Psoas muscle (tissue), 8 donors: ENCODE measurements around the gene SYTL2. TPM values are rescaled to one million over a fixed set of nuclear protein-coding genes. Genes with fewer than 3 reads are reported as not detected.

Experiments used
- ATAC-seq, 4 donors: fragments of 200-7000 bp; cut with Tn5 transposase; one replicate each; pipeline ENCODE4 v1.9.1; 2020; ENCODE audit warnings: moderate library complexity in 3 of 4, mild to moderate bottlenecking in 2 of 4
- DNase-seq, 2 donors: peaks; one replicate each; pipeline ENCODE4 v3.0.0-alpha.2; 2020
- H3K27ac ChIP-seq: fragments of 200-600 bp; one replicate; pipeline ENCODE4 v1.8.0; 2022
- H3K27me3 ChIP-seq, 3 donors: fragments of 200-600 bp in 1 of 3; one replicate each; pipeline versions ENCODE4 v1.6.1 to v1.8.0; 2013 to 2022; ENCODE audit warnings: low read length in 2 of 3, mild to moderate bottlenecking in 2 of 3, moderate library complexity in 1 of 3; ENCODE audit not compliant: insufficient read depth in 3 of 3
- H3K36me3 ChIP-seq, 2 donors: fragments of 200-600 bp in 1 of 2; one replicate each; pipeline versions ENCODE4 v1.6.1 to v1.8.0; 2013 to 2022; ENCODE audit warnings: low read depth in 1 of 2, mild to moderate bottlenecking in 1 of 2, moderate library complexity in 1 of 2; ENCODE audit not compliant: insufficient read depth in 1 of 2
- H3K4me1 ChIP-seq: fragments of 200-600 bp; one replicate; pipeline ENCODE4 v1.8.0; 2022
- H3K4me3 ChIP-seq: fragments of 200-600 bp; one replicate; pipeline ENCODE4 v1.8.0; 2022; ENCODE audit warnings: mild to moderate bottlenecking
- H3K9me3 ChIP-seq: fragments of 200-600 bp; one replicate; pipeline ENCODE4 v1.8.0; 2022
- CTCF ChIP-seq: fragments of 200-600 bp; IDR thresholded peaks from one replicate; pipeline ENCODE4 v1.8.0; 2022; ENCODE audit warnings: antibody characterized with exemption
- WGBS, 3 donors: extraction: QIAGEN DNeasy Blood & Tissue Kit; methylation state at CpG; one replicate each; pipeline versions ENCODE4 v1.1.6 to v1.1.7; 2013; 5-methylcytosine and 5-hydroxymethylcytosine counted together
- intact Hi-C, 2 donors: fragments of 100-400 bp; cut with DNase I; formaldehyde crosslinking; loops; one replicate each; pipeline versions ENCODE4 v1.11.0 to v1.14.2; 2022
- polyA plus RNA-seq, 3 donors: library from polyadenylated mRNA; stranded (reverse); fragments of 200-250 nt; gene quantifications; one replicate each; pipeline ENCODE4 v1.2.3, GENCODE V29; 2013
- total RNA-seq, 4 donors: library from RNA; stranded (reverse); fragmentation: NEBNext Ultra II Directional in 2 of 4; extraction: Animal tissue kit (Norgen Biotek cat#: 25700) in 2 of 4; gene quantifications; one replicate each; pipeline versions ENCODE4 v1.2.1 to v1.2.4, GENCODE V29; 2021 to 2023
- donor health status: healthy with polysubstance abuse.
- donor health status: DM: no; HTN: no; CAD: no; lungs with moderate emphysema.
- donor health status: Bipolar disorder and iron deficiency.
- donor health status: healthy.
- donor health status: DM: yes; HTN: yes; CAD: no.
- donor health status: DM: no; HTN: no; CAD: no.
- donor health status: DM: no; HTN: no; CAD: no.
- donor health status: DM: yes; HTN: yes; CAD: no.

The SYTL2 gene
- total and polyA plus RNA-seq, 7 donors: 1.7 to 5.6 (median 4.7) TPM

GRCh38 chr11:85822814-85823213 lies 11.9 kb upstream of the SYTL2 start:
- no peak for TF ChIP-seq CTCF
- peaks cover 0 to 3% of the 10 kb centered on the region in 2 donors for H3K36me3 ChIP-seq
- no peaks in the 10 kb centered on the region for H3K27me3 ChIP-seq
- H3K4me1 ChIP-seq: no peaks in the 10 kb centered on the region
- intact Hi-C loops: no loop called here
- H3K4me3 ChIP-seq: no peak overlapping the region
- ATAC-seq (no peak), DNase-seq (no peak)
- no peak overlapping the region for H3K27ac ChIP-seq
- H3K9me3 ChIP-seq: no peaks in the 10 kb centered on the region
- WGBS, 3 donors: 92 to 98% (median 94%) methylated on average over 3 of the region's 3 CpGs

GRCh38 chr11:85821636-85822035 lies 10.7 kb upstream of the SYTL2 start:
- no peaks in the 10 kb centered on the region for H3K4me1 ChIP-seq
- H3K4me3 ChIP-seq: no peak overlapping the region
- no peaks in the 10 kb centered on the region for H3K9me3 ChIP-seq
- WGBS, 3 donors: 85 to 96% (median 88%) methylated on average over 1 of the region's 1 CpG
- no peaks in the 10 kb centered on the region for H3K27me3 ChIP-seq
- no peak for TF ChIP-seq CTCF
- intact Hi-C loops: no loop called here
- no peak for ATAC-seq
- peaks cover 0 to 3% of the 10 kb centered on the region in 2 donors for H3K36me3 ChIP-seq
- H3K27ac ChIP-seq: no peak overlapping the region
- no peak for DNase-seq

- ATAC-seq (no peak), DNase-seq (no peak)
- Histone ChIP-seq H3K4me1 (no peaks in the 10 kb centered on the region), H3K27me3 (no peaks in the 10 kb centered on the region), H3K36me3 (peaks cover 0 to 3% of the 10 kb centered on the region in 2 donors), H3K27ac (no peak overlapping the region), H3K9me3 (no peaks in the 10 kb centered on the region), H3K4me3 (no peak overlapping the region)
- intact Hi-C loops: loop anchor here in 1 of 2 donors (10.0 kb wide), 1 partner anchor 225 kb away; no protein-coding TSS in a partner anchor
- TF ChIP-seq CTCF: no peak
Measured at GRCh38 chr11:85819441-85819840, 8.5 kb upstream of the SYTL2 start.

GRCh38 chr11:85815186-85815931 lies 4.4 kb upstream of the SYTL2 start:
- TF ChIP-seq CTCF: no peak
- H3K4me3 ChIP-seq: no peak overlapping the region
- H3K27ac ChIP-seq: no peak overlapping the region
- ATAC-seq: no peak
- no peaks in the 10 kb centered on the region for H3K36me3 ChIP-seq
- intact Hi-C loops: loop anchor here in 1 of 2 donors (10.0 kb wide), 1 partner anchor 221 kb away; no protein-coding TSS in a partner anchor
- H3K4me1 ChIP-seq: no peaks in the 10 kb centered on the region
- no peaks in the 10 kb centered on the region for H3K9me3 ChIP-seq
- no peak for DNase-seq
- 80 to 89% (median 86%) methylated on average over 4 of the region's 4 CpGs for WGBS, 3 donors
- no peaks in the 10 kb centered on the region for H3K27me3 ChIP-seq
